ENCODE measurements around the gene OBSL1.

OBSL1 gene

GRCh38 chr2:219573166-219573565 lies 1.8 kb upstream of the OBSL1 start:
- no peak for TF ChIP-seq CTCF (IDR thresholded peaks at IDR 0.05; ENCODE audit: insufficient read depth, low read length, poor library complexity, severe bottlenecking)
- DNase-seq (ENCODE audit: extremely low read depth, insufficient read length) = no peak

GRCh38 chr2:219572237-219573001 lies 1.1 kb upstream of the OBSL1 start, which contains the start of gene INHA:
Gene INHA (plus strand): TSS chr2:219572310. CDS start chr2:219572375, 65 bp downstream.
- Histone ChIP-seq H3K36me3 (ENCODE audit: control insufficient read depth, insufficient read depth, low read length) (no peaks in the 10 kb centered on the region), H3K4me3 (replicated peaks; ENCODE audit: low read depth, low read length) (no peak within 1 kb of the TSS; the same call in 1 of the 2 replicates), H3K27me3 (replicated peaks; ENCODE audit: control insufficient read depth, insufficient read depth, low read length) (no peaks in the 10 kb centered on the region; the same call in 1 of the 2 replicates)
- DNase-seq (ENCODE audit: extremely low read depth, insufficient read length) = no peak
- no peak for TF ChIP-seq CTCF (IDR thresholded peaks at IDR 0.05; ENCODE audit: insufficient read depth, low read length, poor library complexity, severe bottlenecking)

More at GRCh38 chr2:219573166-219573565, 1.8 kb upstream of the OBSL1 start:
- no peaks in the 10 kb centered on the region for H3K36me3 ChIP-seq (ENCODE audit: control insufficient read depth, insufficient read depth, low read length)
- H3K27me3 ChIP-seq (replicated peaks; ENCODE audit: control insufficient read depth, insufficient read depth, low read length) = no peaks in the 10 kb centered on the region; the same call in 1 of the 2 replicates
- no peak overlapping the region for H3K4me3 ChIP-seq (replicated peaks; ENCODE audit: low read depth, low read length)

GRCh38 chr2:219570924-219571310 lies 422 bp downstream of the OBSL1 start:
- Histone ChIP-seq H3K36me3 (ENCODE audit: control insufficient read depth, insufficient read depth, low read length) (no peaks in the 10 kb centered on the region), H3K27me3 (replicated peaks; ENCODE audit: control insufficient read depth, insufficient read depth, low read length) (no peaks in the 10 kb centered on the region; the same call in 1 of the 2 replicates), H3K4me3 (replicated peaks; ENCODE audit: low read depth, low read length) (no peak overlapping the region)
- no peak for TF ChIP-seq CTCF (IDR thresholded peaks at IDR 0.05; ENCODE audit: insufficient read depth, low read length, poor library complexity, severe bottlenecking)
- DNase-seq (ENCODE audit: extremely low read depth, insufficient read length) = no peak

DNA sequence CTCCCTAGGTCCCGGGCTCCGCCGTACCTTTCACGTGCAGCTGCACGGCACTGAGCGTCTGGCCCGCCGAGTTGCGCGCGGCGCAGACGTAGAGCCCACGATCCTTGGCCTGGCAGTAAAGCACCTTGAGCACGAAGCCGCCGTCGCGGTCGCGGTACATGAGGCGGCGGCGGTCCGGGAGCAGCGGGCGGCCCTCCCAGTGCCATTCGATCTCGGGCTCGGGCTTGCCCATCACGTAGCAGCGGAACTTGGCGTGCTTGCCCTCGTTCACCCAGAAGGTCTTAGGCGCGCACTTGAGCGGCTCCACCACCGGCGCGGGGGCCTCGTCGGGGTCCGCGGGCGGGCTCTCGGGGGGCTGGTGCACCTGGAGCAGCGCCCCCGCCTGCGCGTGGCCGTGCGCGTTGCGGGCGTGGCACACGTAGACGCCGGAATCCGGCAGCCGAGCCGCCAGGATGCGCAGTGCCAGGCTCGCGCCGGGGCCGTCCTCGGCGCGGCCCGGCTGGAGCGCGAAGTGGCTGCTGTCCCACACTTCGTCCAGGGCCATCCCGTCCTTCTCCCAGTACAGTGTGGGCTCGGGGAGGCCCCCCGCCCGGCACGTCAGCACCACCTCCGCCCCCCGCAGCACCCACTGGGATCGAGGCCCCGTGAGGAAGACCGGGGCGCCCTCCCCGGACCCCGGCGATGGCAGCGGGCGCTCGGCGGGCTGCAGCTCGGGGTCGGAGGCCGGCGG lies 980 bp downstream of the OBSL1 start:
- DNase-seq (ENCODE audit: extremely low read depth, insufficient read length) = no peak
- no peaks in the 10 kb centered on the region for H3K36me3 ChIP-seq (ENCODE audit: control insufficient read depth, insufficient read depth, low read length)
- H3K27me3 ChIP-seq (replicated peaks; ENCODE audit: control insufficient read depth, insufficient read depth, low read length) = no peaks in the 10 kb centered on the region; the same call in 1 of the 2 replicates
- no peak for TF ChIP-seq CTCF (IDR thresholded peaks at IDR 0.05; ENCODE audit: insufficient read depth, low read length, poor library complexity, severe bottlenecking)
- no peak overlapping the region for H3K4me3 ChIP-seq (replicated peaks; ENCODE audit: low read depth, low read length)

DNA sequence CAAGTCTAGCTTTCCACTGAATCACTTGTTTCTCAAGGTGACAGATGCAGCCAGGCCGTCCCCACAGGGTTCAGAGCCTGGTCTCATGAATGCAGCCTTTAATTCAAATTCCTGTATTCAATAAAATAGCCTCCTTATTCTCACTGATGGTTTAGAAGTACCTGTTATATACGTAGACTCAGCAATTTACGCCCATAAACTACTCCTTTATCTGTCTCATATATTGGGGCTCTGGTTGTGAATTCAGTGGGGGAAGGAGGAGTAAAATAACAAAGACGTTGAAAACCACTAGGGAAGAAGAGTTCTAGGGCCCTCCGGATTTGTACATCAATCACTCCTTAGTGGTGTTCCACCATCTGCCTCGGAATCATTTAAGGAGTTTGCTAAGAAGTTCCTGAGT lies 1.7 kb downstream of the OBSL1 start:
- Histone ChIP-seq H3K27me3 (replicated peaks; ENCODE audit: control insufficient read depth, insufficient read depth, low read length) (no peaks in the 10 kb centered on the region; the same call in 1 of the 2 replicates), H3K36me3 (ENCODE audit: control insufficient read depth, insufficient read depth, low read length) (no peaks in the 10 kb centered on the region), H3K4me3 (replicated peaks; ENCODE audit: low read depth, low read length) (no peak overlapping the region)
- no peak for DNase-seq (ENCODE audit: extremely low read depth, insufficient read length)
- no peak for TF ChIP-seq CTCF (IDR thresholded peaks at IDR 0.05; ENCODE audit: insufficient read depth, low read length, poor library complexity, severe bottlenecking)

Data from GM06990 (cell line).